Psoas muscle (tissue), 8 donors: ENCODE measurements around the gene DTD2. TPM values are rescaled to one million over a fixed set of nuclear protein-coding genes. Genes with fewer than 3 reads are reported as not detected.

Experiments used
- ATAC-seq, 4 donors: fragments of 200-7000 bp; cut with Tn5 transposase; one replicate each; pipeline ENCODE4 v1.9.1; 2020; ENCODE audit warnings: moderate library complexity in 3 of 4, mild to moderate bottlenecking in 2 of 4
- DNase-seq, 2 donors: peaks; one replicate each; pipeline ENCODE4 v3.0.0-alpha.2; 2020
- H3K27ac ChIP-seq: fragments of 200-600 bp; one replicate; pipeline ENCODE4 v1.8.0; 2022
- H3K27me3 ChIP-seq, 3 donors: fragments of 200-600 bp in 1 of 3; one replicate each; pipeline versions ENCODE4 v1.6.1 to v1.8.0; 2013 to 2022; ENCODE audit warnings: low read length in 2 of 3, mild to moderate bottlenecking in 2 of 3, moderate library complexity in 1 of 3; ENCODE audit not compliant: insufficient read depth in 3 of 3
- H3K36me3 ChIP-seq, 2 donors: fragments of 200-600 bp in 1 of 2; one replicate each; pipeline versions ENCODE4 v1.6.1 to v1.8.0; 2013 to 2022; ENCODE audit warnings: low read depth in 1 of 2, mild to moderate bottlenecking in 1 of 2, moderate library complexity in 1 of 2; ENCODE audit not compliant: insufficient read depth in 1 of 2
- H3K4me1 ChIP-seq: fragments of 200-600 bp; one replicate; pipeline ENCODE4 v1.8.0; 2022
- H3K4me3 ChIP-seq: fragments of 200-600 bp; one replicate; pipeline ENCODE4 v1.8.0; 2022; ENCODE audit warnings: mild to moderate bottlenecking
- H3K9me3 ChIP-seq: fragments of 200-600 bp; one replicate; pipeline ENCODE4 v1.8.0; 2022
- CTCF ChIP-seq: fragments of 200-600 bp; IDR thresholded peaks from one replicate; pipeline ENCODE4 v1.8.0; 2022; ENCODE audit warnings: antibody characterized with exemption
- WGBS, 3 donors: extraction: QIAGEN DNeasy Blood & Tissue Kit; methylation state at CpG; one replicate each; pipeline versions ENCODE4 v1.1.6 to v1.1.7; 2013; 5-methylcytosine and 5-hydroxymethylcytosine counted together
- intact Hi-C, 2 donors: fragments of 100-400 bp; cut with DNase I; formaldehyde crosslinking; loops; one replicate each; pipeline versions ENCODE4 v1.11.0 to v1.14.2; 2022
- polyA plus RNA-seq, 3 donors: library from polyadenylated mRNA; stranded (reverse); fragments of 200-250 nt; gene quantifications; one replicate each; pipeline ENCODE4 v1.2.3, GENCODE V29; 2013
- total RNA-seq, 4 donors: library from RNA; stranded (reverse); fragmentation: NEBNext Ultra II Directional in 2 of 4; extraction: Animal tissue kit (Norgen Biotek cat#: 25700) in 2 of 4; gene quantifications; one replicate each; pipeline versions ENCODE4 v1.2.1 to v1.2.4, GENCODE V29; 2021 to 2023
- donor health status: healthy with polysubstance abuse.
- donor health status: DM: no; HTN: no; CAD: no; lungs with moderate emphysema.
- donor health status: Bipolar disorder and iron deficiency.
- donor health status: healthy.
- donor health status: DM: yes; HTN: yes; CAD: no.
- donor health status: DM: no; HTN: no; CAD: no.
- donor health status: DM: no; HTN: no; CAD: no.
- donor health status: DM: yes; HTN: yes; CAD: no.

The DTD2 gene
- total and polyA plus RNA-seq, 7 donors, result 2.1 to 9.5 (median 4.2) TPM

DNA sequence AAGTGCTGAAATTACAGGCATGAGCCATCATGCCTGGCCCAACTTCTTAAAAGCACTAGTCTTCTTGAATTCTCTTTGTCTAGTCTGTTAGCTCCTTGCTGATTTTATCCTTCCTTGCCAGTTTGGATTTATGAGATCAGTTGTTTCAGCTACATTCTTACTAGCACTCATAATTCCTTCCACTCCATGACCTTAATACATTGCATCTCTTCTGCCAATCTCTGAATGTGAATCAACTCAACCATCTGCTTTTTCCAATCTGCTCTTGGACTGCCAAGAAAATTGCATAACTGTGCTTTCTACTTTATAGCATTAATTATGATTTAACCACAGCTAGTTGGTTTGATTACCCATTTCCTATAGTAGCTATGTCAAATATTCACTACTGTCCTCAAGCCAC lies 22.0 kb downstream of the DTD2 start:
- Histone ChIP-seq H3K27me3 (no peaks in the 10 kb centered on the region), H3K36me3 (peaks cover 0 to 4% of the 10 kb centered on the region in 2 donors), H3K27ac (no peak overlapping the region), H3K4me1 (peaks cover 11% of the 10 kb centered on the region), H3K4me3 (no peak overlapping the region), H3K9me3 (no peaks in the 10 kb centered on the region)
- DNase-seq (no peak), ATAC-seq (peak in 2 of 4 donors; percentile 17 to 43)
- intact Hi-C loops, result no loop called here
- no peak for TF ChIP-seq CTCF

GRCh38 chr14:31430634-31431264 lies 26.6 kb downstream of the DTD2 start:
- no peaks in the 10 kb centered on the region for H3K27me3 ChIP-seq
- WGBS, 3 donors, result 96 to 97% (median 96%) methylated on average over 11 of the region's 11 CpGs
- H3K36me3 ChIP-seq, result peaks cover 0 to 14% of the 10 kb centered on the region in 2 donors
- H3K4me3 ChIP-seq, result no peak overlapping the region
- no peak overlapping the region for H3K27ac ChIP-seq
- no peaks in the 10 kb centered on the region for H3K9me3 ChIP-seq
- no peak for DNase-seq
- H3K4me1 ChIP-seq, result peaks cover 11% of the 10 kb centered on the region
- TF ChIP-seq CTCF, result no peak
- intact Hi-C loops, result no loop called here
- no peak for ATAC-seq

DNA sequence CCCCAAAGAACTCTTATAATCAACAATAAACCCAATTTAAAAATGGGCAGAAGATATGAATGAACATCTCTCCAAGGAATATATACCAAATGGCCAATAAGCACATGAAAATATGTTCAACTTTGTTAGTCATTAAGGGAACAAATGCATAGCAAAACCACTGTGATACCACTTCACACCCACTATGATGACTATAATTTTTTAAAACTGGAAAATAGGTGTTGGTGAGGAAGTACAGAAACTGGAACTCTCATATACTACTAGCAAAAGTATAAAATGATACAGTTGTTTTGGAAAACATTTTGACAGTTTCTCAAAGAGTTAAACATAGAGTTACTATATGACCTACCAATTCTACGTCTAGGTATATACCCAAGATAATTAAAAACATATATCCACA lies 27.5 kb downstream of the DTD2 start:
- TF ChIP-seq CTCF, result no peak
- Histone ChIP-seq H3K9me3 (no peaks in the 10 kb centered on the region), H3K4me1 (peaks cover 2% of the 10 kb centered on the region), H3K36me3 (peaks cover 0 to 14% of the 10 kb centered on the region in 2 donors), H3K4me3 (no peak overlapping the region), H3K27me3 (no peaks in the 10 kb centered on the region), H3K27ac (no peak overlapping the region)
- intact Hi-C loops, result no loop called here
- 94 to 100% (median 95%) methylated on average over 1 of the region's 1 CpG for WGBS, 3 donors
- no peak for DNase-seq
- no peak for ATAC-seq

GRCh38 chr14:31428011-31428410 lies 29.3 kb downstream of the DTD2 start:
- ATAC-seq (no peak), DNase-seq (no peak)
- no peak for TF ChIP-seq CTCF
- Histone ChIP-seq H3K36me3 (peaks cover 2 to 14% of the 10 kb centered on the region in 2 donors), H3K9me3 (no peaks in the 10 kb centered on the region), H3K4me1 (no peaks in the 10 kb centered on the region), H3K27ac (no peak overlapping the region), H3K27me3 (no peaks in the 10 kb centered on the region), H3K4me3 (no peak overlapping the region)
- intact Hi-C loops, result no loop called here
- WGBS, 3 donors, result 89 to 94% (median 93%) methylated on average over 1 of the region's 1 CpG

GRCh38 chr14:31426663-31427062 lies 30.6 kb downstream of the DTD2 start:
- Histone ChIP-seq H3K27ac (no peak overlapping the region), H3K27me3 (no peaks in the 10 kb centered on the region), H3K4me3 (no peak overlapping the region), H3K4me1 (no peaks in the 10 kb centered on the region), H3K36me3 (peaks cover 2 to 11% of the 10 kb centered on the region in 2 donors), H3K9me3 (no peaks in the 10 kb centered on the region)
- TF ChIP-seq CTCF, result no peak
- intact Hi-C loops, result no loop called here
- DNase-seq, result no peak
- ATAC-seq, result no peak
- 69 to 92% (median 69%) methylated on average over 2 of the region's 2 CpGs for WGBS, 3 donors
